ENCODE results near the gene OR6C65.

OR6C65 gene

DNA sequence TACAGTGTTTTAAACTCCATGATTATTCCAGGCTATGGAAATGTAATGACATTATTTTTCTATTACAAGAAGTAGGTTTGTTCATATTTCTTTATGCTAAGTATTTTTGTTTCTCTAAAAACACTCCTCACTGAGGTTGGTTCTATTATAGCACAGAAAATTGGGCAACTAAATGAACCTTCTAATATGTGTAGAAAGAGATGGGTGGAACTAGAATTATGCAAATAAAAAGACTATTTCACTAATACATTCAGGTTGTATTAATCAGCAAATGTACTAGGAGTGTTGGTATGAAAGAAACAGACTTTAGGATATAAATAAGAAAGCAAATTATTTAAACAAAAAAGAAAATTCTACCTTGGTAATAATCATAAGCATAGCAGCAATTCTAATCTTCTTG lies 48.5 kb downstream of the OR6C65 start:
- DNase-seq = no peak
